ENCODE results near the gene TNS3.
A peak's percentile ranks its signal among the peaks of the same experiment; 100 is the strongest.

TNS3 gene

GRCh38 chr7:47582764-47583738 lies 1.1 kb upstream of the TNS3 start:
- DNase-seq: no peak

GRCh38 chr7:47581438-47581803 lies 490 bp downstream of the TNS3 start:
- peak; percentile 70 for DNase-seq

GRCh38 chr7:47580811-47581331 lies 1.0 kb downstream of the TNS3 start:
- peak; percentile 62 for DNase-seq

- no peak for DNase-seq
Observed at GRCh38 chr7:47580175-47580706, 1.7 kb downstream of the TNS3 start.

- DNase-seq: no peak
Observed at GRCh38 chr7:47579458-47579857, 2.5 kb downstream of the TNS3 start.

- DNase-seq: no peak
Observed at GRCh38 chr7:47578579-47579270, 3.2 kb downstream of the TNS3 start.

GRCh38 chr7:47577321-47577919 lies 4.5 kb downstream of the TNS3 start:
- no peak for DNase-seq

GRCh38 chr7:47576866-47577306 lies 5.0 kb downstream of the TNS3 start:
- no peak for DNase-seq

GRCh38 chr7:47576031-47576865 lies 5.7 kb downstream of the TNS3 start:
- no peak for DNase-seq

- DNase-seq: no peak
Observed at GRCh38 chr7:47574482-47575329, 7.2 kb downstream of the TNS3 start.

- DNase-seq: peak; percentile 65
Observed at GRCh38 chr7:47573758-47574481, 8.0 kb downstream of the TNS3 start.

- DNase-seq: no peak
Observed at GRCh38 chr7:47572939-47573757, 8.8 kb downstream of the TNS3 start.

- DNase-seq: no peak
Observed at GRCh38 chr7:47572094-47572445, 9.8 kb downstream of the TNS3 start.

- peak; percentile 74 for DNase-seq
Observed at GRCh38 chr7:47571331-47572093, 10.4 kb downstream of the TNS3 start.

GRCh38 chr7:47570649-47571050 lies 11.3 kb downstream of the TNS3 start:
- DNase-seq: no peak

- DNase-seq: no peak
Observed at GRCh38 chr7:47568547-47568946, 13.4 kb downstream of the TNS3 start.

GRCh38 chr7:47568056-47568455 lies 13.9 kb downstream of the TNS3 start:
- DNase-seq: no peak

GRCh38 chr7:47565640-47566250 lies 16.2 kb downstream of the TNS3 start:
- no peak for DNase-seq
